ENCODE measurements around the gene THG1L.

DNA sequence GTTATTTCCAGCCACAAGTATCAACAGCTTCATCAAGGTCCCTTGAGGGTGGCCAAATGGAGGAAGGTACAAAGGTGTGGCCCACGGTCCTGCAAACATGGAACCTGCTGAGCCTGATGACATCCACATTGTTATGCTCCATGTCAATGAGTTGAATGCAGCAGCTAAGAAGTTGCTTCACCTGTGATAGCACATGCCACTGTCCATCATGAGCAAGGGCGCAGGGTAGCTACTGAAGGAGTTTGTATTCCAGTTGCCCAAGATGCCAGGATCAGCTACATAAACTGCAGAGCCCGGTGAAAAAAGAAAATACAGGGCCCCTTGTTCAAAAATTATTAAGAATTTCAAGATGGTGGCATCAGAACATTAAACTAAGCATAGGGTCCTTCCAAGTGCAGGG, 36.5 kb downstream of the THG1L start:
- TF ChIP-seq, protein P1, sequence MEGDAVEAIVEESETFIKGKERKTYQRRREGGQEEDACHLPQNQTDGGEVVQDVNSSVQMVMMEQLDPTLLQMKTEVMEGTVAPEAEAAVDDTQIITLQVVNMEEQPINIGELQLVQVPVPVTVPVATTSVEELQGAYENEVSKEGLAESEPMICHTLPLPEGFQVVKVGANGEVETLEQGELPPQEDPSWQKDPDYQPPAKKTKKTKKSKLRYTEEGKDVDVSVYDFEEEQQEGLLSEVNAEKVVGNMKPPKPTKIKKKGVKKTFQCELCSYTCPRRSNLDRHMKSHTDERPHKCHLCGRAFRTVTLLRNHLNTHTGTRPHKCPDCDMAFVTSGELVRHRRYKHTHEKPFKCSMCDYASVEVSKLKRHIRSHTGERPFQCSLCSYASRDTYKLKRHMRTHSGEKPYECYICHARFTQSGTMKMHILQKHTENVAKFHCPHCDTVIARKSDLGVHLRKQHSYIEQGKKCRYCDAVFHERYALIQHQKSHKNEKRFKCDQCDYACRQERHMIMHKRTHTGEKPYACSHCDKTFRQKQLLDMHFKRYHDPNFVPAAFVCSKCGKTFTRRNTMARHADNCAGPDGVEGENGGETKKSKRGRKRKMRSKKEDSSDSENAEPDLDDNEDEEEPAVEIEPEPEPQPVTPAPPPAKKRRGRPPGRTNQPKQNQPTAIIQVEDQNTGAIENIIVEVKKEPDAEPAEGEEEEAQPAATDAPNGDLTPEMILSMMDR (conservative IDR thresholded peaks at IDR 0.05; ENCODE audit: low read depth, low read length): no peak
- TF ChIP-seq RAD21 (IDR thresholded peaks at IDR 0.05; ENCODE audit: low read length) (no peak), MXI1 (IDR thresholded peaks at IDR 0.05; ENCODE audit: borderline replicate concordance, low read depth, low read length) (no peak), POLR2A (IDR thresholded peaks at IDR 0.05; ENCODE audit: low read depth, low read length) (no peak), BHLHE40 (IDR thresholded peaks at IDR 0.05; ENCODE audit: low read depth, low read length) (no peak), RFX5 (IDR thresholded peaks at IDR 0.05; ENCODE audit: low read depth, low read length) (no peak), NFE2L2 (IDR thresholded peaks at IDR 0.05; ENCODE audit: low read depth, low read length) (no peak)
- TF ChIP-seq, protein P2, sequence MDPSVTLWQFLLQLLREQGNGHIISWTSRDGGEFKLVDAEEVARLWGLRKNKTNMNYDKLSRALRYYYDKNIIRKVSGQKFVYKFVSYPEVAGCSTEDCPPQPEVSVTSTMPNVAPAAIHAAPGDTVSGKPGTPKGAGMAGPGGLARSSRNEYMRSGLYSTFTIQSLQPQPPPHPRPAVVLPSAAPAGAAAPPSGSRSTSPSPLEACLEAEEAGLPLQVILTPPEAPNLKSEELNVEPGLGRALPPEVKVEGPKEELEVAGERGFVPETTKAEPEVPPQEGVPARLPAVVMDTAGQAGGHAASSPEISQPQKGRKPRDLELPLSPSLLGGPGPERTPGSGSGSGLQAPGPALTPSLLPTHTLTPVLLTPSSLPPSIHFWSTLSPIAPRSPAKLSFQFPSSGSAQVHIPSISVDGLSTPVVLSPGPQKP (IDR thresholded peaks at IDR 0.05; ENCODE audit: borderline replicate concordance, low read depth, low read length): no peak

Measured in IMR-90 (cell line).